K562 treated with DMSO at 1 percent for 12 hours (cell line): ENCODE data around the gene ATAD3C. TPM values are rescaled to one million over a fixed set of nuclear protein-coding genes. Genes with fewer than 3 reads are reported as not detected.

Experiments used
- total RNA-seq: library from RNA; unstranded; fragments of 300-600 nt; gene quantifications from 2 replicates; pipeline ENCODE4 v1.2.3, GENCODE V29; 2022; ENCODE audit not compliant: insufficient read depth

Gene ATAD3C, protein sequence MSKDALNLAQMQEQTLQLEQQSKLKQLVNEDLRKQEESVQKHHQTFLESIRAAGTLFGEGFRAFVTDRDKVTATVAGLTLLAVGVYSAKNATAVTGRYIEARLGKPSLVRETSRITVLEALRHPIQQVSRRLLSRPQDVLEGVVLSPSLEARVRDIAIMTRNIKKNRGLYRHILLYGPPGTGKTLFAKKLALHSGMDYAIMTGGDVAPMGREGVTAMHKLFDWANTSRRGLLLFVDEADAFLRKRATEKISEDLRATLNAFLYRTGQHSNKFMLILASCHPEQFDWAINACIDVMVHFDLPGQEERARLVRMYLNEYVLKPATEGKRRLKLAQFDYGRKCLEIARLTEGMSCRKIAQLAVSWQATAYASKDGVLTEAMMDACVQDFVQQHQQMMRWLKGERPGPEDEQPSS
- total RNA-seq: not detected in 2 replicates

DNA sequence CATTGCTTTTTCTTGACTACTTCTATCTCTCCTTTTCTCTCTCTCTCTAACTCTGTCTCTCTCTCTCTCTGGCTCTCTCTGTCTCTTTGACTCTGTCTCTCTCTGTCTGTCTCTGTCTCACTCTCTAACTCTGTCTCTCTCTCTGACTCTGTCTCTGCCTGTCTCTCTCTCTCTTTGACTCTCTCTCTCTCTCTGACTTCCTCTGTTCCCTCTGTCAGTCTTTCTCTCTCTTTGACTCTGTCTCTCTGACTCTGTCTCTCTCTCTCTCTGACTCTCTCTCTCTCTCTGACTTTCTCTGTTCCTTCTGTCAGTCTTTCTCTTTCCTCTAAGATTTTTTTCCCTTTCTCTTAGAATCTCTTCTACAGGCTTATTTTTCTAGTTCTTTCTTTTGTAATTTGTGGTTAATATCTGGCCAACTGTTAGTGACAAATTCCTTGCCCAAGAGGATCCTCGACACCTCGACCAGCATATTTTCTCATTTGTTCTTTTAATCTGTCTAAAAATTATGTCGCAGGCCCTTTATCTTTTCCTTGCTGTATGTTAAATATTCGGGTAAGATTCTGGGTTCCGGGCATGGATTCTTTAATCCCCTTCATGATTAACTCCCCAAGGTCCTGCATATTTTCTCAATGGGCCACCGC lies at the start of gene ATAD3C:
Gene ATAD3C, plus strand, starts transcription at position 591 of the 641 bp plus-strand sequence. CDS start 995 bp downstream, outside the sequence.

DNA sequence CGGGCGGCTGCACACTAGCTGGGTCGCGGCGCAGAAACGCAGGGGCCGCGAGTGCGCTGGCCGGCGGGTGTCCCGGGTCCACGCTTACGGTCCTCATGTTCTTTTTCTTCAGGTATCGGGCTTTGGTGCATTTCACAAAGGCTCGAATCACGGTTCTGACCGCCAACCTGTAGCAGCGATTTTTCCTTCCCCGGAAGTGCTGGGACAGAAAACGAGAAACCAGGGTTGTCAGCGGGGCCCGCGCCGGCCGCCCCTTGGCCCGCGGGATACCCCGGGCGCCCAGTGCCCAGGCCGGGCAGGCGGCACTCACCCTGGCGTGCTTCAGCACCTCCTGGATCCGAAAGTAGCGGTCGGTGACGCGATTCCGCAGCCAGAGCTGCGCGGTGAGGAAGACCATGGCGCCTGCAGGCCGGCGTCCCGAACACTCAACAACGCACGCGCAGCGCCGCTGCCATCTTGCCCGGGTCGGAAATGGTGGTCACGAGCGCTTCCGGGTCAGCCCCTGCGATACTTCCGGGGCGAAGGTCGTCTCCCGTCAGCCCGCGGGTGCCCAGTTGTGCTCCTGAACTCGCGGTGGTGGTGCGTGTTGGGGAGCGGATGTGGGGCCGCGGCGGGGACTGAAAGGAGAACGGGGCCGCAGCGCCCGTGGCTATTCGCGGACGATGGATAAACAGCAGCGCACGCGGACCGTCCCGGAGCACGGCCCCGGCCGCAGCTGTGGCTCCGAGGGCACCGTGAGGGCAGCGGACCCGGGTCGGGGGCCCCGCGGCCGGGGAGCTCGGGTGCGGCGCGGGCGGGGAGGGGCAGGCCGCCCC lies 42.5 kb upstream of the ATAD3C start, which contains the start of gene MRPL20:
Gene MRPL20, minus strand, starts transcription at position 473 of the 815 bp plus-strand sequence. Its CDS starts 76 bp downstream, at position 397.

GRCh38 chr1:1421147-1421906 lies 28.2 kb upstream of the ATAD3C start, which contains the start of gene ANKRD65:
Gene ANKRD65 (minus strand): TSS chr1:1421276. CDS start chr1:1421005, 271 bp downstream.

DNA sequence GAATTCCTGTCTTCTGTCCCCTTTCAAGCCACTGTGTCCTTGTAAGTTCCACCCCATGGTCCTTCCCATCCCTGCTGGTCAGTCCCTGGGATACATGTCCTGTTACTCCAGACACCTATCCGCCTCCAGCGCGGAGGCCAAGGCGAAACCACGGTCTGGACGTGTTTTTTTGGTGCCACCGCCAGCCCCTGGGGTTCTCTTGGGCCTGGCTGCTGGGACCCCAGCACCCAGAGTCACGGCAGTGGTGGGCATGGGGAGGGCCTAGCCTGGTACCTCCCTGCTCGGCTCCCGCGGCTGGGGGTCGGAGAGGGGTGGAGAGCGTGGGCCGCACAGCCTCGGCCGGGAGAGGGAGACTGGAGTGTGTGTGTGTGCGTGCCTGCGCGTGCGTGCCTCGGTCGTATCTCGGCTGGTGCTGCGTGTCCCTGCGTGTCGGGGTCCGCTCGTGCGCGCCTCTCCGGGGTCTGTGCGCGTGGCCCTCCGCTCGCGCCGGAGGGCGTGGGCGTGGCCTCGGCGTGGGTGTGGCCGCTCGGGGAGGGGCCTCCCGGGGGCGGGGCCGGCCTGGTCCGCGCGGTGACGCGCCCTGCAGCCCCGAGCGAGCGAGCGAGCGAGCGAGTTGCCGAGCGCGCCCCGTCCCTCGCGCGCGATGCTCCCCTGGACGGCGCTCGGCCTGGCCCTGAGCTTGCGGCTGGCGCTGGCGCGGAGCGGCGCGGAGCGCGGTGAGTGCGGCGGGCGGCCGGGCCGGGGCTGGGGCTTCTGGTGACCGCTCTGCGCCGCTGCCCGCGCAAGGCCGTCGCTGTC lies 14.2 kb upstream of the ATAD3C start, which contains the start of gene VWA1:
Gene VWA1, plus strand, starts transcription at position 585 of the 798 bp plus-strand sequence. Its CDS starts 59 bp downstream, at position 644.

GRCh38 chr1:1471389-1472052 lies 22.0 kb downstream of the ATAD3C start, which contains the start of gene ATAD3B:
Gene ATAD3B (plus strand): TSS chr1:1471765. CDS start chr1:1471885, 120 bp downstream.

DNA sequence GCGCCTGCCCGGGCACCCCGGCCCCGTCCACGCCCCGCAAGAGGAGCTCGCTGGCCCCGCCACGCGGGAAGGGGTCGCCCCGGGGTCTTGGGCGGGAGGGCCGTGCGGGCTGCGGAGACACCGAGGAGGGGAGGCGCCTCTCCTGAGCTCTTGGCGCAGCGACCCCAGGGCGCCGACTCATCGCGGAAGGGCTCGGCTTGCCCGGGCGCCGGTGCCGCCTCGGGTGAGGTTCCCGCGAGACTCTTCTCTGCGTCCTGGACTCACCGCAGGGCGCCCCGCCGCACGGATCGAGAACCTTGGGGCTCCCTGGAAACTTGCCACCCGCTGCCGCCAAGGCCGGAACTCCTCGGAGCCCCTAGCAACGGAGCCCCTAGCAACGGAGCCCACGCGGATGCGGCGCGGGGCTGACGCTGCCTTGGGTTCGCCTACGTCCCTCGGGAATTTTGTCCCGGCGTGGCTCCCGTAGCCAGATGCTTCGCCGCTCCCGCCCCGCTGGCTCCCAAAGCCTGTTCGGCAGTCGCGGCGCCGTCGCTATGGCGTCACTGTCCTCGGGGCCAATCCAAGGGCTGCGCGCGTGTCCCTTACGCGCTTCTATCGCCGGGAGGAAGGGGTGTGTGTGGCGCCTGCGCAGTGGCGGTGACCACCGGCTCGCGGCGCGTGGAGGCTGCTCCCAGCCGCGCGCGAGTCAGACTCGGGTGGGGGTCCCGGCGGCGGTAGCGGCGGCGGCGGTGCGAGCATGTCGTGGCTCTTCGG lies 62.2 kb downstream of the ATAD3C start, which contains the start of gene ATAD3A:
Gene ATAD3A, plus strand, starts transcription at position 630 of the 753 bp plus-strand sequence. Its CDS starts 107 bp downstream, at position 737.

Other genes starting within 250 kb of the ATAD3C start
- not detected in 2 replicates for gene TNFRSF18, start 243.1 kb upstream of the ATAD3C start, total RNA-seq
- gene TNFRSF4, start 235.5 kb upstream of the ATAD3C start, total RNA-seq: not detected in 2 replicates
- 225 and 241 TPM in 2 replicates for gene SDF4, start 217.7 kb upstream of the ATAD3C start, total RNA-seq
- gene B3GALT6, start 217.5 kb upstream of the ATAD3C start, total RNA-seq: 10.9 and 12.4 TPM in 2 replicates
- gene C1QTNF12, start 203.0 kb upstream of the ATAD3C start, total RNA-seq: 1.5 TPM in 1 of 2 replicates, not detected in the other
- gene UBE2J2, start 175.8 kb upstream of the ATAD3C start, total RNA-seq: 113 and 137 TPM in 2 replicates
- gene SCNN1D, start 169.3 kb upstream of the ATAD3C start, total RNA-seq: 1.6 and 1.8 TPM in 2 replicates
- gene ACAP3, start 141.8 kb upstream of the ATAD3C start, total RNA-seq: 32.4 and 42.0 TPM in 2 replicates
- gene PUSL1, start 141.1 kb upstream of the ATAD3C start, total RNA-seq: 55.4 and 63.1 TPM in 2 replicates
- 176 and 179 TPM in 2 replicates for gene INTS11, start 125.0 kb upstream of the ATAD3C start, total RNA-seq
- gene CPTP, start 124.9 kb upstream of the ATAD3C start, total RNA-seq: 25.3 and 37.2 TPM in 2 replicates
- gene TAS1R3, start 118.4 kb upstream of the ATAD3C start, total RNA-seq: 0.51 and 0.98 TPM in 2 replicates
- 71.5 and 80.2 TPM in 2 replicates for gene DVL1, start 100.3 kb upstream of the ATAD3C start, total RNA-seq
- 9.5 and 9.6 TPM in 2 replicates for gene MXRA8, start 91.1 kb upstream of the ATAD3C start, total RNA-seq
- 226 and 364 TPM in 2 replicates for gene AURKAIP1, start 74.5 kb upstream of the ATAD3C start, total RNA-seq
- gene CCNL2, start 50.4 kb upstream of the ATAD3C start, total RNA-seq: 73.7 and 213 TPM in 2 replicates
- 103 and 150 TPM in 2 replicates for gene MRPL20, start 42.4 kb upstream of the ATAD3C start, total RNA-seq
- gene ANKRD65, start 28.4 kb upstream of the ATAD3C start, total RNA-seq: not detected in 2 replicates
- gene VWA1, start 14.0 kb upstream of the ATAD3C start, total RNA-seq: 12.1 and 22.7 TPM in 2 replicates
- 19.0 and 23.1 TPM in 2 replicates for gene ATAD3B, start 22.1 kb downstream of the ATAD3C start, total RNA-seq
- 71.8 and 72.2 TPM in 2 replicates for gene ATAD3A, start 62.5 kb downstream of the ATAD3C start, total RNA-seq
- gene TMEM240, start 90.9 kb downstream of the ATAD3C start, total RNA-seq: 1.6 and 1.7 TPM in 2 replicates
- 203 and 237 TPM in 2 replicates for gene SSU72, start 125.2 kb downstream of the ATAD3C start, total RNA-seq
- 3.6 and 3.9 TPM in 2 replicates for gene FNDC10, start 150.4 kb downstream of the ATAD3C start, total RNA-seq
- gene MIB2, start 165.8 kb downstream of the ATAD3C start, total RNA-seq: 72.4 and 77.8 TPM in 2 replicates
- 1.3 and 3.8 TPM in 2 replicates for gene MMP23B, start 182.5 kb downstream of the ATAD3C start, total RNA-seq
- 38.3 and 43.9 TPM in 2 replicates for gene CDK11B, start 209.3 kb downstream of the ATAD3C start, total RNA-seq
- gene SLC35E2B, start 243.1 kb downstream of the ATAD3C start, total RNA-seq: 27.4 and 89.1 TPM in 2 replicates